ENCODE data around the gene FAM110A. TPM values are rescaled to one million over a fixed set of nuclear protein-coding genes. Genes with fewer than 3 reads are reported as not detected.

Gene FAM110A
- total and polyA plus RNA-seq, 2 of the 8 experiments (the other 6 are each of a cell fraction or from before 2014, with no cell fraction given): 10.1 to 10.9 TPM

GRCh38 chr20:887137-887536 lies 53.6 kb downstream of the FAM110A start (continued):
- TF ChIP-seq CHD7 (IDR thresholded peaks at IDR 0.05; ENCODE audit: insufficient replicate concordance, low read length): no peak
